IPS-18a (cell line): ENCODE results near the gene SLC17A6.

ENCODE experiments used
- H3K27ac ChIP-seq: one replicate; pipeline ENCODE4 v1.5.1; 2013; ENCODE audit warnings: low read length
- H3K27me3 ChIP-seq: one replicate; pipeline ENCODE4 v1.6.1; 2013; ENCODE audit warnings: mild to moderate bottlenecking, low read length; ENCODE audit not compliant: control insufficient read depth, insufficient read depth
- H3K36me3 ChIP-seq: one replicate; pipeline ENCODE4 v1.6.1; 2013; ENCODE audit warnings: low read depth, low read length; ENCODE audit not compliant: control insufficient read depth
- H3K4me1 ChIP-seq: one replicate; pipeline ENCODE4 v1.6.1; 2013; ENCODE audit warnings: low read depth, low read length; ENCODE audit not compliant: control insufficient read depth
- H3K4me3 ChIP-seq: one replicate; pipeline ENCODE4 v1.5.1; 2013; ENCODE audit warnings: low read length
- H3K9ac ChIP-seq: one replicate; pipeline ENCODE4 v1.6.1; 2013; ENCODE audit warnings: mild to moderate bottlenecking, low read length, moderate library complexity
- H3K9me3 ChIP-seq: one replicate; pipeline ENCODE4 v1.6.1; 2013; ENCODE audit warnings: low read depth, low read length; ENCODE audit not compliant: control insufficient read depth

The SLC17A6 gene

DNA sequence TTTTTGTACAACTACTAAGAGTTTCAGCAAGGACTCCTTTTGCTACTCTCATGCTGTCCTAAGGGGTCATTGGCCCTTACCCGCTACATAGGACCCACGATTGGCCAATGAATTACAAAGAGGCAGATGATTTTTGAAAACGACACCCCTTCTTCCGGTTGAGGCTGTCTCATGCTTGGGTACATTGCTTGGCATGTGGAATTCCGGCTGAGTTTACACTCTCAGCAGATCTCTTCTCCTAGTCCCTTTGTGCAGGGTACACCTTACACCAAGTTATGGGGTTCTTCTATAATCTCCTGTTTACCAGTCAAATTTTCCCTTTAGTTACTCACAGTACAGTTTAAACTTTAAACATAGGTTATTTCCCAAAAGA lies 52.1 kb downstream of the SLC17A6 start:
- Histone ChIP-seq H3K4me1 (no peaks in the 10 kb centered on the region), H3K9me3 (no peaks in the 10 kb centered on the region)

DNA sequence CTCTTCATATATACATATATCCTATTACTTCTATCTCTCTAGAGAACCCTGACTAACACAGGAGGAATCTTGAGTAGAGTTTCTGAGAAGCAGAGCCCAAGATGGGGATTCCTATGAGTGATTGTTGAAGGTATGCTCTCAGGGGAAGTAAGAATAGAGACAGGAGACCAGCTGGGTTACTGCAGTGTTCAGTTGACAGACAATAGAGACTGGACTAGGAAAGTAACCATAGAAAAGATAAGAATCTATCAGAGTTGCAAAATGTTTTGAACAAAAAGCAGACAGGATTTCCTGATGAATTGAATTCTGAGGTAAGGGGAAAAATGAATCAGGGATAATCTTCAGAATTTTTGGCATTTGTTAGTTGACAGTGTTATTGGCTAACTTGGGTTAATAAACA lies 54.4 kb downstream of the SLC17A6 start:
- Histone ChIP-seq H3K27me3 (no peaks in the 10 kb centered on the region), H3K27ac (no peak overlapping the region), H3K9me3 (no peaks in the 10 kb centered on the region), H3K4me1 (no peaks in the 10 kb centered on the region), H3K9ac (no peak overlapping the region), H3K36me3 (no peaks in the 10 kb centered on the region), H3K4me3 (no peak overlapping the region)

More for the DNA sequence above, 52.1 kb downstream of the SLC17A6 start:
- no peaks in the 10 kb centered on the region for H3K36me3 ChIP-seq
- H3K4me3 ChIP-seq: no peak overlapping the region
- H3K27me3 ChIP-seq: no peaks in the 10 kb centered on the region
- no peak overlapping the region for H3K9ac ChIP-seq
- no peak overlapping the region for H3K27ac ChIP-seq

DNA sequence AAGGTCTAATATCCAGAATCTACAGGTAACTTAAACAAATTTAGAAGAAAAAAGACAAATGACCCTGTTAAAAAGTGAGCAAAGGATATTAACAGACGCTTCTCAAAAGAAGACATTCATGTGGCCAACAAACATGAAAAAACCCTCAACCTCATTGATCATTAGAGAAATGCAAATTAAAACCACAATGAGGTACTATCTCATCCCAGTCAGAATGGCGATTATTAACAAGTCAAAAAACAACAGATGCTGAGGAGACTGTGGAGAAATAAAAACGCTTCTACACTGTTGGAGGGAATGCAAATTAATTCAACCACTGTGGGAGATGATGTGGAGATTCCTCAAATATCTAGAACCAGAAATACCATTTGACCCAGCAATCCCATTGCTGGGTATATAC lies 67.2 kb downstream of the SLC17A6 start:
- Histone ChIP-seq H3K4me3 (no peak overlapping the region), H3K27ac (no peak overlapping the region), H3K9ac (no peak overlapping the region), H3K9me3 (no peaks in the 10 kb centered on the region), H3K27me3 (no peaks in the 10 kb centered on the region), H3K36me3 (no peaks in the 10 kb centered on the region), H3K4me1 (peaks cover 9% of the 10 kb centered on the region)

DNA sequence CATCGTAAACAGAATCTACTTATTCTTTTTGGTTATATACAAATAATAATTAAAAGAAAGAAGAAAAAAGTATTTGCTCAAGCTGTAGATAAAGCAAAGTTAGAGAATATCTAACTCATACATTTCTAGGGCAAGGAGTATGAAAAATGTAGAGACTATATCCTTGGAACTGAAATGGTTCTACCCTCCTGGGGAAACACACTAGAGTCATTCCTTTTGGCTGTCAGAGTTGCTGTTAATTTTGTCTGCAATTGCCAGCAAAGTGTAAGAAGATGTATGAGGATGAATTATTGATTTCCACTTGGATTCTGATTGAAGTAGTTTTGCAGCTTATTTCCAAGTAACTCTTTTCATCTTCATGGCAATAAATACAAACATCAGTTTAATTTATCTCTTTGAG lies 69.1 kb downstream of the SLC17A6 start:
- Histone ChIP-seq H3K27ac (no peak overlapping the region), H3K4me1 (peaks cover 9% of the 10 kb centered on the region), H3K9me3 (no peaks in the 10 kb centered on the region), H3K9ac (no peak overlapping the region), H3K36me3 (no peaks in the 10 kb centered on the region), H3K27me3 (no peaks in the 10 kb centered on the region), H3K4me3 (no peak overlapping the region)

DNA sequence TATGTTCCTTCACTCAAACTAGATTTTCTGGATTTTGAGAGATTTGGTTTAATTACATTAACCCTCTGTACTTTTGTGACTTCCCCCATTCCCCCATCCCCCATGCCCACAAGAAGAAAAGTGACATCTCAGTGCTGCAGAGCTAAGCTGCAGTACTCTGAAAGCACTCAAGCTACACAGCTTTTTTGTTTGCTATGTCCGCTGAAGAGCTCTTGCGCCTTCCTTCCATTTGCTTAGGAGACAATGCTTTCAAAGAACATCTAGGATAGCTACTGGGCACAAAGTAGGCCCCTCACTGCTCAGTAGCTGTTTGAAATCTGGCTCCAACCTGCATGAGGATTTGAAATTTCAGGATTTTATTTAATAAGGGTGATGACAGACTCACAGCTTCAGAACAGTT lies 69.7 kb downstream of the SLC17A6 start:
- Histone ChIP-seq H3K36me3 (no peaks in the 10 kb centered on the region), H3K27me3 (no peaks in the 10 kb centered on the region), H3K4me3 (no peak overlapping the region), H3K9me3 (no peaks in the 10 kb centered on the region), H3K9ac (no peak overlapping the region), H3K27ac (no peak overlapping the region), H3K4me1 (peaks cover 9% of the 10 kb centered on the region)

DNA sequence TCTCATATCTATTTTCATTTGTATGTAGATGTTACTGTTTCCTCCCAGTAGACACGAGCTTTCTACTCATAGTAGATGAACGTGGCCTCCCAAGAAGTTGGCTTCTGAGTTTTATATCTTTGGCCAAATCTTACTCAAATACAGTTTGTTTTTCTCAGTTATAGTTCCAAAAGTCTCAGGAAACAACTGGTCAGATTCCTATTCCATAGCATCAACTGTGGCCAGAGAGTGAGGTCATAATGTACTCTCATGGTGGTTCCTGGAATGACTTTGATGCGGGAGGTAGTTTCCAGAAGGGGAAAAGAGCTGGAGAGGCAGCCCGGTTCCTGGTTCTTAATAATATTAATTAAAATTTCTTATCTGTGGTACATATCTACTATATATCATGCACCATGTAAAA lies 77.3 kb downstream of the SLC17A6 start:
- no peaks in the 10 kb centered on the region for H3K9me3 ChIP-seq
- H3K4me3 ChIP-seq: no peak overlapping the region
- H3K9ac ChIP-seq: no peak overlapping the region
- H3K36me3 ChIP-seq: no peaks in the 10 kb centered on the region
- no peak overlapping the region for H3K27ac ChIP-seq
- no peaks in the 10 kb centered on the region for H3K4me1 ChIP-seq
- no peaks in the 10 kb centered on the region for H3K27me3 ChIP-seq

DNA sequence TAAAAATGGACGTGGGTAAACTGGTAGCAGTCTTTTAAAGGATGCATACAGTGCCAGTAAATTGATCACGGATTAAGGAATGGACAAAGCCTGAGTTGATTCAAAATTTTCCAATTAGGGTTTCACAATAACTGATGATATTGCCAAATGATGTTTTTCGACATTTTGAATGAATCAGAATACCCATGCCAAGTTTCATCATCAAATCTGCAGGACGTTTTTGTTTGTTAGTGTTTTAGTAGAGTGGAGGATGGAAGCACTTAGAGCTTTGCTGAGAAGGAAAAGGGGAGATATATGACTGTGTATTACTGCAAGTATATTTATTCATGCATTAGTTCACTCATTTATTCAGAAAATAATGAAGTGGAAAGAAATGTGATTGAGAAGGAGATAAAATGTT lies 78.3 kb downstream of the SLC17A6 start:
- H3K4me1 ChIP-seq: no peaks in the 10 kb centered on the region
- H3K9ac ChIP-seq: no peak overlapping the region
- H3K9me3 ChIP-seq: no peaks in the 10 kb centered on the region
- no peak overlapping the region for H3K4me3 ChIP-seq
- no peaks in the 10 kb centered on the region for H3K36me3 ChIP-seq
- no peak overlapping the region for H3K27ac ChIP-seq
- H3K27me3 ChIP-seq: no peaks in the 10 kb centered on the region

DNA sequence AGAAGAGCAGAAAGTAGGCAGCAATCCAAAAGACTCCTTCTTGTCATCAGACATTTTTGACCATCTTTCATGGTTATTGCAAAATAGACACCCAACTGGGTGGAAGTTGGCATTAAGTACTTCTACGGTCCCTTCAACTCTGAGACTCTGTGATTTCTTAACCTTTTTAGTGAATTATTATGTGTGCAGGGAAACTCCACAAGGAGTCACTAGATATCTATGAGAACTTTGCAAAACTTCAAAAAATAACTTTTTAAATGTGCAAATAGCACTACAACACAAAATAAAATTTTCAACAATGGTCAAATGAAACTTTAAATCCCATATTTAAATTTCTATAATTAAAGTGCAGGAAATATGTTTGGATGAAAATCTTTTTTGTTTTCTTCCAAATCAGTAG lies 88.7 kb downstream of the SLC17A6 start:
- Histone ChIP-seq H3K36me3 (no peaks in the 10 kb centered on the region), H3K9me3 (no peaks in the 10 kb centered on the region), H3K27ac (no peak overlapping the region), H3K27me3 (no peaks in the 10 kb centered on the region), H3K9ac (no peak overlapping the region), H3K4me1 (peaks cover 7% of the 10 kb centered on the region), H3K4me3 (no peak overlapping the region)
